Measurements from ENCODE around the gene CDC42EP4. TPM values are rescaled to one million over a fixed set of nuclear protein-coding genes. Genes with fewer than 3 reads are reported as not detected.
"Not testable (repeated sequence)": the region's sequence is repeated elsewhere in the genome, so short reads cannot be mapped to it uniquely, and the experiment has no call there.

Gene CDC42EP4
- polyA plus RNA-seq, 3 donors: 40.0 to 57.3 (median 45.5) TPM

DNA sequence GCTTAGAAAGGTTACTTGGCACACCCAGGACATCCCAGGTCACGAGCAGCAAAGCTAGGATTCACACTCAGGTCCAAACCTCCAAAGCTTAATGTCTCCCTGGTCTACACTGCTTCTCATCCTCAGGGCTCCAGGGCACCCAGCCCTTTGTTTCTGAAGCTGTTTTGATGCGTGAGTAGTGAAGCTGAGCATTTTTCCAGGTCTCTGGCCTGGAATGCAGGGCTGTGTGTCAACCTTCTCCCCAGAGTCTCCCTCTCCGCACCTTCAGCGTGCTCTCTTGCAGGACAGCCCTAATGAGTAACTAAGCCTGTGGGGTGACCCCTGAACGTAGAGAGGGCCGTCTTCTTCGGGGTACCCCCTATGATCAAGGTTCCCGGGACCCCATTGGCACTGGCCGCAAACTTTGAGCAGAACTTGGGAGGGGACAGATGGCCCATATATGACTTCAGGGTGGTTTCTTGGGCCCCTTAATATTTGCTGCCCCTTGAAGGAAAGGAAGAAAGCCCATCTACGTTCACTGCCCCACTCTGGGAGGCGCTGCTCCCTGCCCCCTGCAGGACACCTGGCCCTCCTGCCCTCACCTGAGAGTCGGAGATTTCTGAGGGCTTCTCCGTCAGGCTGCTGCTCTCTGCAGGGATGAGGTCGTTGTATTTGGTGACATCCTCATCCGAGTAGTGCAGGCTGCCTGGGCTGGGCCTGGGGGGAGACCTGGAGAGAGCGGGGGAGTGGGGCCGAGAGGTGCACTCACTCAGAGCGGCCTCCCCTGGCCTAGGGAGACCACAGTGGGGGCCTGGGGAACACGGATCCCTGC, 36.4 kb upstream of the CDC42EP4 start:
- DNase-seq (ENCODE audit: extremely low read depth in 1 of 11, low read depth in 9 of 11, low spot score in 4 of 11): no peak

DNA sequence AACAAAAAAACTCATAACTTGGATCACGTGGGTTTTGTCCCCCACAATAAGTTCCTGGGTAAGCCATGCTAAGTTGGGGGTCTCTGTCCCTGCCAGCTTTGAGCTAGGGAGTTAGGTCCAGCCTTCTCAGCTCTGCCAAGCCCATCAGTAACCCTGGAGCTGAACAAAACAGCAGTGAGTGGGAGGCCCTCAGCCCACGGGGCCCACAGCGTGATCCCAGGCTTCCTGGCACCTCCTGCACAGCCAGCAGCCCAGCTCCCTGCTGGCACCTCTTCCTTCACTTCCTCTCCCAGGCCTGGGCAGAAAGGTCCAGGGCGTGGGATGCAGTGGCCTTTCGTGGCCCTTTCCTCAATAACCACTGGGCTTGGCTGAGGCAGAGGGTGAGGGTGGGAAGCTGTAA, 35.5 kb upstream of the CDC42EP4 start:
- DNase-seq (ENCODE audit: extremely low read depth in 1 of 11, low read depth in 9 of 11, low spot score in 4 of 11): no peak

DNA sequence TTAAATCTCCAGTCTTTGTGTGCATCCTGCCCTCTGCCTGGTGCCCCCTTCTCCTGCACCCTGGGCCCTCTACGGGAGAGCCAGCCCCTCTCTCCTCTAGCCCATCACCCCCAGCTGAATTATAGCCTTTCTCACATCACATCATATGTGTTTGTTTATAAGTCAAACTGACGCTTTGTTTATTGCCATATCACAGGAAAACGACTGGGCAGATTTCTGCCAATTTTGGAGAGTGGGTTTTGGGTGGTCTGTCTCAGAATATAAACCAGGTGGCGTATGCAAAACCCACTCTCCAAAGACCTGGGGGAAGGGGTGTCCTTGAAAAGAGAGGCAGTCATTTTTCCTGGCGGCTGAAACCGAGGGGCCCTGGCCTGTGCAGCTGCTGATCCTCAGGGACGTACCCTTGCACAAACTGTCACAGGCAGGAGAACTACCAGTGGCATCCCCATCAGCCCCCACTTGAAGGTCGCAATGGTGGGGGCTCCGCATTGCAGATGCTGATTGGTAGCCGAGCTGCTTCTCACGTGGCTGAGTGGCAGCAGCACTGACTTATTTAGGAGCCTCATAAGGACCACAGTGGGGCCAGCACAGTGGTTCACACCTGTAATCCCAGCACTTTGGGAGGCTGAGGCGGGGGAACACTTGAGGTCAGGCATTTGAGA, 34.8 kb upstream of the CDC42EP4 start:
- no peak for DNase-seq (ENCODE audit: extremely low read depth in 1 of 11, low read depth in 9 of 11, low spot score in 4 of 11)

DNA sequence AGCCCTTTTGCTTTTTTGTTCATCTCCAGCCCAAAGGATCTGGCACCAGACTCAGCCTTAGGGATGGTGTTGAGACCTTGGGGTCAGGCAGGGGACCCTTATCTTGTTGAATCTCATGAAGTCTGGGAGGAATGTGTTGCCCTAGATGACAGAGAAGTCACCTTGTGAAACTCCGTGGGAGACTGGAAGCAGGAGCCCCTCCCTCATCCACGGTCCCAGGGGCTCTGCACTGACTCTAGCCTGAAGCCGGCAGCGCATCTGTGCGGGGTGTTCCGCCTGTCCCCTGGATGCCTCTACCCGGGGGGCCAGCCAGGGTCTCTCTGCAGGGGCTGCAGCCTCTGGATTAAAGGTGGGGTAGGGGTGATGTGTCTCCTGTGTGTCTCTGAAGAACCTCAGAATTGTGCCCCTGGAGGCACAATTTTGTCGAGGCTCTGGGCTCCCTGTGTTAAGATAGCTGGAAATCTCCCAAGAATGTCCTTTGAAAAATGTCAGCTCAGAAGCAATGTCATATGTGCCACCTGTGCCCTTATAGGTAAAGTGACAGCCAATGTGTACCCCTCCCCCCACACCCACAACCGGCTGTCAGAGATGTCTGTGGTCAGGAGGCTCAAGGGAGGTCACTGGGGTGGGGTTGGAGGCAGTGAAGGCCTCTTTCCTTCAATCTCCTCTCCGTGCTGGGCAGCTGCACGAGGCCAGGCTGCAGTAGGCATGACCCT, 32.1 kb upstream of the CDC42EP4 start:
- no peak for DNase-seq (ENCODE audit: extremely low read depth in 1 of 11, low read depth in 9 of 11, low spot score in 4 of 11)

DNA sequence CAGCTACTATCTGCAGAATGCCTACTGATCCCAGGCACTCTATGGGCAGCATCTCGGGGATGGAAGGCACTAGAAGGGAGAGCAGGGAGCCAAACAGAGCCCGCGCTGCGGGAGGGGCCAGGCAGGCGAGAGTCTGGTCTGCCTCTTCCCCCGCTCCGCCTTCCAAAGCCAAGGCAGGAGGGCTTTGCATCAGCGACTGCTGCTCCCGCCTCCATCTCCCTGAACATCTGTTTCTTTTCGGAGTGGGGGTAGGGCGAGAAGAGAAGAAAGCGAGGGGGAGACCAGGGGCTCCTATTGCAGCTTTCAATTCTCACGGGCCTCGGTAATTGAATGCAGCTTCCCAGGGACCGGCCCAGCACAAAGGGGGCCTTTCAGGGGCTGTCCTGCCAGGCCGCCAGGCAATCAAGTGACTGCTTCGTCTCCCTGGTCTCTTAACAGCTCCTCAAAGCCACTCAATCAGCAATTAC, 31.4 kb upstream of the CDC42EP4 start:
- DNase-seq (ENCODE audit: extremely low read depth in 1 of 11, low read depth in 9 of 11, low spot score in 4 of 11): peak; percentile 80 to 94 (median 89)

DNA sequence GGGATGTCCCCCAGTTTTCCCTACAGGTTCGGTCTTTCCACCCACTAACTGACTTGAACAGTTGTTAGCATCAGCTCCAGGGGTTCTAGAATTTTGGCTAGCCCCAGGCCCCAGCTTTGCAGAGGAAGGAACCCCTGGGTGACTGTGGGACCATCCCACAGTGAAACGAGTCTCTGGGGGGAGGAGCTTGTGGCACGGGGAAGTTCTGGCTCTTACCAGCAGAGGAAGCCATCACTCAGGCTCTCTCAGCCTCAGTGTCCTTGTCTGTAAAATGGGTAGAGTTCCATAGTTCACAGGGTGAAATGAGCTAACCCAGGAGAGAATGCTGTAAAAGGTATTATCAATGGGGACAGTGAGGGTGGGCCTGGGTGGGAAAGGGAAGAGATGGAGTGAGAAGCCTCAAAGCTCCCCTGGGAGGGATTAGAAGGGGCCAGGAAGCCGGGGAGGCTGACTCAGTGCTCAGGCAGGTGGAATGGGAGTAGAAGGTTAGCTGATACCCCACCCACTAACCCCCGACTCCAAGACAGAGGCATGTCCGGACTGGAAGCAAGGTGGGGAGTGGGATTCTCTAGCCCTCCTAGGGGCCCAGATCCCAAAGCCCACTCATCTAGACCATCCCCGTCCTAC, 30.9 kb upstream of the CDC42EP4 start:
- DNase-seq (ENCODE audit: extremely low read depth in 1 of 11, low read depth in 9 of 11, low spot score in 4 of 11): no peak

DNA sequence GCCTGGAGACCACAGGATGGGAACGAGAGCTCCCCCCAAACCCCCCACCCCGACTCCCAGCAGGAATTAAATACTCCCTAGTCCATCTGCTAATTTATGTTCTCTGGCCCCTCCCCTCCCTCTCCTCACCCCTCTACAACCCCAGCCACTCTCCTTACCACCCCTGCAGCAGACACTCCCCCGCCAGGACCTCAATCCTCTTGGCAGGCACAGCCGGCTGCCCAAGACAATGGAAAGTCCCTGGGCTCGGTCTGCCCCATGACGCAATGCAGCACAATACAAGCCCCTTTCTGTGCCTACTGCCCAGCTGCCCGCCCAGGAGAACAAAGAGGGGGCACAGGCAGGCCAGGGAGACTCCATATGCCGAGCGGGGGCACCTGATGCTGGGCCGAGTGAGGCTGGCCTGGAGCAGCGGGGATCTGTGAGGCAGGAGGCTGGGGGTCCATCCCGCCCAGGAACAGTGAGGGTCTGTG, 30.3 kb upstream of the CDC42EP4 start:
- DNase-seq (ENCODE audit: extremely low read depth in 1 of 11, low read depth in 9 of 11, low spot score in 4 of 11): peak in 9 of 11 donors; percentile 75 to 91 (median 83)

DNA sequence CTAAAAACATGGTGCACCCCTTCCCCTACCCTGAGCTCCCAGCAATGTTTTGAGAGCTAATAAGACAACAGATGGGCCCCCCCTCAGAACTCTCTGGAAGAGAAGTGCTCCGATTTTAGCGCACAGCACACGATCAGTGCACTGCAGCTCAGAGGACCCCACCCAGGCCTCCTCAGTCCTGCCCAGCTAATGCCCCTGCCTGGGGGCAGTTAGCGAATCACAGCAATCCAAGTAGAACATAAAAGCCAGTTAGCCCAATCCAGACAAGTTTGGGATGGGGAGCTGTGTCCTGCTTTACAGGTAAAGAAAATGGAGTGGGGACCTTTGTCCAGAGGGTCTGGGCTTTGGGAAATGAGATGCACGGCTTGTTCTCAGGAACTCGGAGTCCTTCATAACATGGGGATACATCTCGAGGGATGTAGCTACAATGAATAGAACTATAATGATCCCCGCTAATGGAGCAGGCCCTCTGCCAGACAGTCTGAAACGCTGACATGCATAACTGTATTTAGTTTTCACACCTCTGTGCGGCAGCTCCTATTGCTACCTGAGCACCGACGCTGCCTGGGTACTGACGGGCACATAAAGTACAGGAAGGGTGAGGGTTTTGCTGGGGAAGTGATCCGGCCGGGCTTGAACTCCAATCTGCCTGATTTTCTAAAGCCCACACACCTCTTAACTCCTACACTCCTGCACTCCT, 29.7 kb upstream of the CDC42EP4 start:
- no peak for DNase-seq (ENCODE audit: extremely low read depth in 1 of 11, low read depth in 9 of 11, low spot score in 4 of 11)

DNA sequence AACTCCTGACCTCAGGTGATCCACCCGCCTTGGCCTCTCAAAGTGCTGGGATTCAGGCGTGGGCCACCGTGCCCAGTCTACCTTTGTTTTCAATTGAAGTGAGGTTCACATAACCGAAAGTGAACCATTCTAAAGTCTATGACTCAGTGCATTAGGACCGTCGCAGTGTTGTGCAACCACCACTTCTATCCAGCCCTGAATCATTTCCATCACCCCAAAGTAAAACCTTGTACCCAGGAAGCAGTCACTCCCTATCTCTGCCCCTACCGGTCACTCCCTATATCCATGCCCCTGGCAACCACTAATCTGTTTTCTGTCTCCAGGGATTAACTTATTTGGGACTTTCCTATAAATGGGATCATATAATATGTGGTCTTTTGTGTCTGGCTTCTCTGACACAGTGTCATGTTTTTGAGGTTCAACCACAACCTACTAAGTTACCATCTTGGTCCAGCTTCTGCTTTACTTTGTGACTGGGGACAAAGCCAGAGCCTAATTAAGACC, 28.3 kb upstream of the CDC42EP4 start:
- no peak for DNase-seq (ENCODE audit: extremely low read depth in 1 of 11, low read depth in 9 of 11, low spot score in 4 of 11)

DNA sequence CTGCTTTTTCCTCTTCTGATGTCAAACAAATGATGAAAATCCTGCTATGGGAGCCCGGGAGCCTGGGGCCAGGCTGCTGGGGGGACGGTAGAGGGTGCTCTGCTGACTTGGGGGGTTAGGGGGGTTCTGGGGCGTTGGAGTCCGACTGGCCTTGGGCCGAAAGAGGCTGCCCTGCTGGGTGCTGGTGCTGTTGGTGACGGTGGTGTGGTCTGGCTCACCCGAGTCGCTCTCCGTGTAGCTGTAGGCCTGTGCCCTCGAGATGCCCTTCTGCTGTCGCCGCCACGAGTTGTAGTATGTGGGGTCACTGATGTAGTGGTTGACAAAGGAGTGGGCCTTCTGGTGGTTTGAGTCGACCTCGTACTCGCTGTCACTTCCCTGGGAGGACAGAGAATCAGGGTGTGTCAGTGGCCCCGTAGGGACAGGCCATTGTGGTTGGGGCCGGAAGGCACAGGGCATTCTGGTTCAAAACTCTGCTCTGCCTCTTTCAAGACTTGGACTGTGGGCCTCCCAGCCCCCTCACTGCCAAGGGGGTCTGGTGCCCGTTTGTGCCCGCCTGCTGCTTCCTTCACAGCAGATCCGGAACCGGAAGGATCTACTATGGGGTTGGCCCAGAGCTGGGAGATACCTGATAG, 26.9 kb upstream of the CDC42EP4 start:
- no peak for DNase-seq (ENCODE audit: extremely low read depth in 1 of 11, low read depth in 9 of 11, low spot score in 4 of 11)

DNA sequence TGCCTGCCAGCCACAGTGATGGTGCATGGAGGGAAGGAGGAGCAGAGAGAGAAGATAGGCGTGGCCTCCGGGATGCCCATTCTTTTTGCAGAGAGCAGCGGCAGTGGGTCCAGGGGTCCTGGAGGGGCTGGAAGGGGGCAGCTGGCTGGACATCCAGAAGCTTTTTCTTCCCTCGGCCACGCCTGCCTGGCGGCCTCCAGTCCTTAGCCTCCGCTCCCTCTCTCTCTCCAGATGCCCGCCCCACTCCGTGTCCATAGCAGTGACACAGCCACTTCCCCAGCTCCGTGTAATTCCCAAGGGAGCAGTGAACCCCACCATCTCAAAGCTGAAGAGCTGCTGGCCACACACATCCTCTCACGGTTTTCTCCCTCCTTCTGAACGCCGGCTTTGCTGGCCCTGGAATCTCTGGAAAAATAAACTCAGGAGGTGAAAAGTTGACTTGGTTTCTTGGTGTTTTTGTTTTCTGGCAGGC, 26.3 kb upstream of the CDC42EP4 start:
- peak in 4 of 11 donors; percentile 54 to 74 (median 58) for DNase-seq (ENCODE audit: extremely low read depth in 1 of 11, low read depth in 9 of 11, low spot score in 4 of 11)

DNA sequence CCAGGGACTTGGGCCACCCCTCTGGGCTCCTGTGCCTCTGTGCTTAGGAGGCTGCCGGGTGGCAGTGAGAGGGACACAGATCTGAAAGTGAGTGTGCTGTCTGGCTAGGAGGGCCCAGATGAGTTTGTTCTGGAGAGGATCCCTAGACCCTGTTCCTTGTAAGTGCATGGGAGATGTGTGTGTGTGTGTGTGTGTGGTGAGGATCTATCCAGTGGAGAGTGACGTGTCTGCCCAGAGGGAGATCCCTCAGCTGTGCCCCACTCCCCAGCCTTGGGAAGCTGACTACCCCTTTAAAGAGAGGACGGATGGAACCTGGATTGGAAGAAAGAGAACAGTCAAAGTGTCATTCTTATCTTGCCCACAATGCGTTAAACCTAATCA, 25.5 kb upstream of the CDC42EP4 start:
- DNase-seq (ENCODE audit: extremely low read depth in 1 of 11, low read depth in 9 of 11, low spot score in 4 of 11): no peak

DNA sequence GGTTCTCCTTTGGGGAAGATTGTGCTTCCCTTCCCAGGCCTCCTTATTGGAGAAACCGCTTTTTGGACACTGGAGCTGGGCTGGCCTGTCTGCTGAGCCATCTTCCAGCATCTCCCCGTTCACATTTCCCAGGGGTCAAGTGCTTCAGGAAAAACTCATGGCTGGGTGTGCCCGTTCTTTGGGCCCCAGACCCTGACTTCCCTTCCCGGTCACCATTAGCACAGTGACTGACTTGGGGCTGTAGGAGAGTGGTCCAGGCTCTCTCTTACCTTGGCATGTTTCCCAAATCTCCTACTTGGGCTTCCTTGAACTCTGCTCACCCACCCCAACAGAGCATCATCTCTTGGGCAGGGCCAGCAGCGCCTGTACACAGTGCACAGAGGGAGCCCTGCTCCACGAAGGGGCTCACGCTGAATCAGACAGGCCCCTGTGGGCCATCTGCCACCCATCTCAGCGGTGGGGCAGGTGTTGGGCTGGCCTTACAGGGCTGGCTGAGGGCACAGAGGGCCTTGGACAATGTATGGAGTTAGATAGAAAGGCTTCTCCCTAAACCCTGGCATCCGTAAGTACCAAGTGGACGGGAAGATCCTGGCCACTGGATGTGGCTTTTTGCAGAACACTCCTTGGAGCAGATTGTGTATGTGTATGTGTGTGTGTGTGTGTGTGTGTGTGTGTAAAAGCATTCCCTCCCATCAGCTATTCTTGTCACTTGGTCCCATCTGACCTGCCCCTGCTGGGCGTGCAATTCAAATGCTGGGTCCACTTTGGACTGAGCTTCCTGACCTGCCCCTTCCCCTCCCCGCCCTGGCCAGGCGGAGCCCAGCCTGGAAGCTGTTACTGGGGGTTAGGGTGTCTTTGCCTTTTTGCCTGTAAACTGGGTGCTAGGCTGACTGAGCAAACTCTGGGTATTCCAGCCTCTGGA, 24.9 kb upstream of the CDC42EP4 start:
- DNase-seq (ENCODE audit: extremely low read depth in 1 of 11, low read depth in 9 of 11, low spot score in 4 of 11): no peak

DNA sequence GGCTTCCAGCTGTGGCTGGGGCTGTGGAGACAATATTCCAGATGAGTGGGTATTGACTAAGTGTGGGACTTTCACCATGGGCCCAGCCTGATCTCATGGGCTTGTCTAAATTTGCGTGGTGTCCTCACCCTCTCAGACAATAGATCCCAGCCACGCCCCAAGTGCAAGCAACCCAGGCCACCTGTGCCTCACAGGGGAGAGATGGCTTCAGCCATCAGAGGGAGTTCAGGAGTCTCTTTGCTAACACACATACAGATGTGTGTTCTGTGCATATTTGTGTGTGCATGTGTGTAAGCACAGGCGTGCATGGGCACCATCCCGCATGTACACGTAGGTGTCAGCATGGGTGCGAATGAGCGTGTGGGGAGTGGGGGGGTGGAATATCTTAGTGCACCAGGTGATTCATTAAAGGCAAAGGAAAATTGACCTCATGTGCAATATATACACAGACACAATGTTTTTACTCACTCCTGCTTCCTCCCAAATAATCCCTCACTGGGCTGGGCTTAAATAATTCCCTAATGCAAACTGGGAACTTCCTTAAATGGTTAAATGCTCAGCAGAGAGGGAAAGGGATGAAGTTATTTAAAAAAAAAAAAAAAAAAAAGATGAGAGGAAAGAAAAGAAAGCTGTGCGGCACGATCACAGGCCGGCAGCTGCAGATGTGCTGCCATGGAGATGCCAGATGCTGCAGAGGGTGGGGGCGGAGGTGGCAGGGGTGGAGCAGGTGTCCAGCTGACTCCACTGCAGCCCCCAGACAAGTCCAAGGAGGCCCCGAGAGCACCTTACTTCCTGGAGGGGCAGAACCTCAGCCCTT, 24.0 kb upstream of the CDC42EP4 start:
- DNase-seq (ENCODE audit: extremely low read depth in 1 of 11, low read depth in 9 of 11, low spot score in 4 of 11): no peak

DNA sequence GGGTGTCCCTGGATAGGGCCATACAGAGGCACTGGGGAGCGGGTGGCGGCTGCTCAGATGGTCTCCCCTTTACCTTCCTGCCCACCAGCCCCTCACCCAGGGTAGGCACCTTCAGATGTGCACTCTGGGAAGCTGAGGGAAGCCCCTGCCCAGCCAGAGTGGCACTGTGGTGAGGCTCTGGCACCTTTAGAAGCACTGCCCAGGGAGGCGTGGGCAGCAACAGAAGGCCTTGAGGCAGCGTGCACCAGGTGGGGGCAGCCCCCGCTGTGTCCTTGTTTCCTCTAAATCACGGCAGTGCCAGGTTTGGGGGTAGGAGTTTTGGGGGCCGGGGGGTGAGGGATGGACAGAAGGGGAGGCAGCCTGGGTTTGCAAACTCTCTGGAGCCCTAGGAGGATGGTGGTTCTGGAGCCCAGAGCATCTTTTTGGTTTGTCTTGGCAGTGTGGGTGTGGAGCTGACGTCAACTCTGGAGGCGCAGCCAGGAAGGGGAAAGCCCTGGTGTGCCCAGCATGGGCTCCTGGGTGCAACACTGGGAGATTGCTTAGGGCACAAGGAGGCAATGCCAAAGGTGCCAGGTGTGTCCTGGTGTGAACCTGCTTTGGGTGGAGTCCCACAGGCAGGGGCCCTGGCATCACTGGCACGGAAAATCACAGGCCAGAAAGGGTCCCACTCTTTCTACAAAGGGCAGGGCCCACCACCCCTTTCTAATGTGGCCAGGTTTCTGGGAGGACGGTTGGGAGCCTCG, 23.1 kb upstream of the CDC42EP4 start:
- DNase-seq (ENCODE audit: extremely low read depth in 1 of 11, low read depth in 9 of 11, low spot score in 4 of 11): no peak

DNA sequence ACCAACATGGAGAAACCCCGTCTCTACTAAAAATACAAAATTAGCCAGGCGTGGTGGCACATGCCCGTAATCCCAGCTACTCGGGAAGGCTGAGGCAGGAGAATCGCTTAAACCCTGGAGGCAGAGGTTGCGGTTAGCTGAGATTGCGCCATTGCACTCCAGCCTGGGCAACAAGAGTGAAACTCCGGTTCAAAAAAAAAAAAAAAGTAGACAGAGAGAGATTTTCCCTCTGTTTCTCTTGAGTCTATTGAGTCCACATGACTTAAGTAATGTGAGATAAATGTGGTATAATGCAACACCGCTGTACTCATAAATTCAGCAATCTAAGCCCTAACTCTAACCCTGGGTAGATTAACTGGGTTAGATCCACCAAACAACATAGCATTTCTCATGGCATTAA, 21.6 kb upstream of the CDC42EP4 start:
- DNase-seq (ENCODE audit: extremely low read depth in 1 of 11, low read depth in 9 of 11, low spot score in 4 of 11): not testable (repeated sequence)

Data from renal cortex interstitium (tissue), 11 donors.